ENCODE data around the gene MIGA1. TPM values are rescaled to one million over a fixed set of nuclear protein-coding genes. Genes with fewer than 3 reads are reported as not detected.
A peak's percentile ranks its signal among the peaks of the same experiment; 100 is the strongest.

The MIGA1 gene
- total RNA-seq, 1 donor from 2014 or later: 14.5 TPM

- peak; percentile 11 for TF ChIP-seq CTCF (conservative IDR thresholded peaks at IDR 0.05)
- H3K9me3 Mint-ChIP-seq: no peaks in the 10 kb centered on the region
- H3K27me3 Mint-ChIP-seq: no peaks in the 10 kb centered on the region
- DNase-seq (ENCODE audit: extremely low spot score, unreplicated experiment): peak; percentile 84
- H3K4me3 Mint-ChIP-seq: peak within 1 kb of the TSS; percentile 99
- peak within 1 kb of the TSS; percentile 94 for H3K27ac Mint-ChIP-seq
- H3K36me3 Mint-ChIP-seq: peaks cover 3% of the 10 kb centered on the region
- H3K4me1 Mint-ChIP-seq (ENCODE audit: unreplicated experiment): peaks cover 23% of the 10 kb centered on the region
Observed at GRCh38 chr1:77759071-77760028, 20.1 kb upstream of the MIGA1 start, which contains the start of gene USP33. USP33 (minus strand) TSS chr1:77759852; CDS start chr1:77741697, 18,155 bp downstream.

GRCh38 chr1:77762072-77762476, 17.4 kb upstream of the MIGA1 start:
- Mint-ChIP-seq H3K4me3 (peak overlapping the region; percentile 7), H3K4me1 (ENCODE audit: unreplicated experiment) (peaks cover 10% of the 10 kb centered on the region), H3K27me3 (no peaks in the 10 kb centered on the region), H3K9me3 (no peaks in the 10 kb centered on the region), H3K27ac (peak overlapping the region; percentile 35), H3K36me3 (peaks cover 3% of the 10 kb centered on the region)
- DNase-seq (ENCODE audit: extremely low spot score, unreplicated experiment): no peak
- TF ChIP-seq CTCF (conservative IDR thresholded peaks at IDR 0.05): no peak

- DNase-seq (ENCODE audit: extremely low spot score, unreplicated experiment): no peak
- Mint-ChIP-seq H3K9me3 (no peaks in the 10 kb centered on the region), H3K27me3 (no peaks in the 10 kb centered on the region), H3K36me3 (no peaks in the 10 kb centered on the region), H3K4me1 (ENCODE audit: unreplicated experiment) (no peaks in the 10 kb centered on the region), H3K4me3 (no peak overlapping the region), H3K27ac (no peak overlapping the region)
- TF ChIP-seq CTCF (conservative IDR thresholded peaks at IDR 0.05): no peak
Observed at GRCh38 chr1:77768006-77768405, 11.4 kb upstream of the MIGA1 start.

- no peaks in the 10 kb centered on the region for H3K36me3 Mint-ChIP-seq
- peak overlapping the region; percentile 55 for H3K4me3 Mint-ChIP-seq
- no peaks in the 10 kb centered on the region for H3K27me3 Mint-ChIP-seq
- H3K9me3 Mint-ChIP-seq: no peaks in the 10 kb centered on the region
- DNase-seq (ENCODE audit: extremely low spot score, unreplicated experiment): no peak
- TF ChIP-seq CTCF (conservative IDR thresholded peaks at IDR 0.05): no peak
- H3K4me1 Mint-ChIP-seq (ENCODE audit: unreplicated experiment): peaks cover 16% of the 10 kb centered on the region
- peak overlapping the region; percentile 86 for H3K27ac Mint-ChIP-seq
Observed at GRCh38 chr1:77776007-77776700, 3.3 kb upstream of the MIGA1 start.

- TF ChIP-seq CTCF (conservative IDR thresholded peaks at IDR 0.05): no peak
- Mint-ChIP-seq H3K4me3 (no peak overlapping the region), H3K4me1 (ENCODE audit: unreplicated experiment) (peaks cover 19% of the 10 kb centered on the region), H3K27me3 (no peaks in the 10 kb centered on the region), H3K36me3 (peaks cover 18% of the 10 kb centered on the region), H3K9me3 (no peaks in the 10 kb centered on the region), H3K27ac (no peak overlapping the region)
- DNase-seq (ENCODE audit: extremely low spot score, unreplicated experiment): no peak
Observed at GRCh38 chr1:77781683-77782082, 2.2 kb downstream of the MIGA1 start.

Data from type B pancreatic cell (in vitro differentiated cells).